Measurements from ENCODE around the gene TMEM185A.
"Not testable (repeated sequence)": the region's sequence is repeated elsewhere in the genome, so short reads cannot be mapped to it uniquely, and the experiment has no call there.

The TMEM185A gene

GRCh38 chrX:149550454-149550853, 81.1 kb downstream of the TMEM185A start:
- not testable (repeated sequence) for DNase-seq

- DNase-seq = not testable (repeated sequence)
Observed at GRCh38 chrX:149549701-149550100, 81.9 kb downstream of the TMEM185A start, which contains the start of gene HSFX3. Gene HSFX3 (minus strand): TSS chrX:149549924. CDS start chrX:149549852, 72 bp downstream.

- DNase-seq = not testable (repeated sequence)
Observed at GRCh38 chrX:149547782-149548181, 83.8 kb downstream of the TMEM185A start.

GRCh38 chrX:149546962-149547361, 84.6 kb downstream of the TMEM185A start:
- DNase-seq = not testable (repeated sequence)

Measured in NCI-H69 (cell line).